SK-N-SH (cell line): ENCODE measurements around the gene AGAP2. TPM values are rescaled to one million over a fixed set of nuclear protein-coding genes. Genes with fewer than 3 reads are reported as not detected.

Experiments
- CTCF ChIA-PET: fragments of 300-600, 350-600 bp; formaldehyde crosslinking; extraction: SDS; loops from one replicate; lab custom pipeline; 2021; lab: Yijun Ruan, JAX
- POLR2A ChIA-PET: fragments of 350-600 bp; sonication (Branson Sonifier 250); formaldehyde crosslinking; extraction: SDS; loops from one replicate; lab custom pipeline; 2020; ENCODE audit warnings: antibody characterized with exemption, inconsistent platforms; lab: Yijun Ruan, JAX
- DNase-seq: peaks from one replicate; pipeline ENCODE4 v3.0.0; 2012
- H2AFZ ChIP-seq: fragments of 200-600 bp; sonication (generic); 2 replicates; pipeline ENCODE4 v1.8.1; 2016; ENCODE audit warnings: antibody characterized with exemption, mild to moderate bottlenecking, low read depth
- H3F3A ChIP-seq: fragments of 200-600 bp; sonication (generic); replicated peaks from 2 replicates; pipeline ENCODE3; 2016; ENCODE audit warnings: antibody characterized with exemption, mild to moderate bottlenecking; ENCODE audit not compliant: insufficient read depth
- H3K27ac ChIP-seq, 2 experiments: fragments of 200-500 bp in 1 of 2; fragments of 200-600 bp in 1 of 2; sonication (Bioruptor generic) in 1 of 2; sonication (generic), shearing (Covaris generic) in 1 of 2; 2 replicates each; pipeline versions ENCODE4 v1.5.1 to v1.6.1; 2014 to 2016; ENCODE audit warnings: low read depth in 2 of 2, inconsistent platforms in 1 of 2, low read length in 1 of 2, mild to moderate bottlenecking in 1 of 2, mixed read lengths in 1 of 2
- H3K27me3 ChIP-seq: fragments of 200-600 bp; sonication (generic), shearing (Covaris generic); 2 replicates; pipeline ENCODE4 v1.6.1; 2016; ENCODE audit warnings: mixed run types; ENCODE audit not compliant: insufficient read depth
- H3K36me3 ChIP-seq, 2 experiments: fragments of 200-500 bp in 1 of 2; fragments of 200-600 bp in 1 of 2; sonication (Bioruptor generic) in 1 of 2; sonication (generic) in 1 of 2; replicated peaks in 1 of 2; 2 replicates each; pipeline versions ENCODE3 to v1.5.1; 2014 to 2016; ENCODE audit warnings: low read length in 1 of 2, mild to moderate bottlenecking in 1 of 2; ENCODE audit not compliant: insufficient read depth in 2 of 2, control insufficient read depth in 1 of 2
- H3K4me1 ChIP-seq, 2 experiments: fragments of 200-500 bp in 1 of 2; fragments of 200-600 bp in 1 of 2; sonication (Bioruptor generic) in 1 of 2; sonication (generic), shearing (Covaris generic) in 1 of 2; 2 replicates each; pipeline versions ENCODE4 v1.5.1 to v1.6.1; 2014 to 2016; ENCODE audit warnings: low read depth in 1 of 2, low read length in 1 of 2, mixed run types in 1 of 2; ENCODE audit not compliant: insufficient read depth in 2 of 2, control insufficient read depth in 1 of 2
- H3K4me2 ChIP-seq: fragments of 200-600 bp; sonication (generic), shearing (Covaris generic); 2 replicates; pipeline ENCODE4 v1.6.1; 2017; ENCODE audit warnings: mixed run types
- H3K4me3 ChIP-seq, 2 experiments: fragments of 200-500 bp in 1 of 2; fragments of 200-600 bp in 1 of 2; sonication (Bioruptor generic) in 1 of 2; sonication (generic), shearing (Covaris generic) in 1 of 2; 2 replicates each; pipeline versions ENCODE4 v1.5.1 to v1.8.1; 2014 to 2016; ENCODE audit warnings: low read depth in 2 of 2, inconsistent platforms in 1 of 2, low read length in 1 of 2, mild to moderate bottlenecking in 1 of 2, mixed read lengths in 1 of 2, moderate library complexity in 1 of 2
- H3K79me2 ChIP-seq: fragments of 200-600 bp; sonication (generic); 2 replicates; pipeline ENCODE4 v1.8.1; 2017; ENCODE audit warnings: mild to moderate bottlenecking; ENCODE audit not compliant: insufficient read depth
- H3K9ac ChIP-seq: fragments of 200-600 bp; sonication (generic); 2 replicates; pipeline ENCODE4 v1.6.1; 2017; ENCODE audit warnings: mixed run types
- H3K9me2 ChIP-seq: fragments of 200-600 bp; sonication (generic); 2 replicates; pipeline ENCODE4 v1.6.1; 2017; ENCODE audit warnings: mixed run types
- H3K9me3 ChIP-seq: fragments of 200-600 bp; sonication (generic); 2 replicates; pipeline ENCODE4 v1.6.1; 2017; ENCODE audit warnings: mixed run types, mild to moderate bottlenecking, moderate library complexity
- H4K20me1 ChIP-seq: fragments of 200-600 bp; sonication (generic); 2 replicates; pipeline ENCODE4 v1.6.1; 2017; ENCODE audit warnings: mild to moderate bottlenecking, mixed run types; ENCODE audit not compliant: insufficient read depth
- CHD2 ChIP-seq: fragments of 150-350 bp; IDR thresholded peaks from 2 replicates; pipeline ENCODE4 v1.6.1; 2018; ENCODE audit warnings: low read length; ENCODE audit not compliant: partially characterized antibody
- EZH2phosphoT487 ChIP-seq: fragments of 200-600 bp; sonication (generic); IDR thresholded peaks from 2 replicates; pipeline ENCODE4 v1.6.1; 2017; ENCODE audit warnings: low read depth, mixed run types, mild to moderate bottlenecking, antibody characterized with exemption, moderate library complexity, borderline replicate concordance
- FOSL2 ChIP-seq: IDR thresholded peaks from 2 replicates; pipeline ENCODE4 v1.4.0; 2012; ENCODE audit warnings: low read depth, mild to moderate bottlenecking, moderate library complexity, borderline replicate concordance
- GABPA ChIP-seq: IDR thresholded peaks from 2 replicates; pipeline ENCODE4 v1.4.0; 2012; ENCODE audit warnings: low read depth, mild to moderate bottlenecking
- MEF2A ChIP-seq: IDR thresholded peaks from 2 replicates; pipeline ENCODE4 v1.4.0; 2012; ENCODE audit warnings: low read depth, borderline replicate concordance
- MXI1 ChIP-seq: IDR thresholded peaks from 2 replicates; pipeline ENCODE4 v1.6.1; 2012; ENCODE audit warnings: mild to moderate bottlenecking, low read depth, low read length, improper control_type of control experiment
- NFIC ChIP-seq: IDR thresholded peaks from 2 replicates; pipeline ENCODE4 v1.4.0; 2012; ENCODE audit warnings: borderline replicate concordance
- POLR2AphosphoS5 ChIP-seq: IDR thresholded peaks from 2 replicates; pipeline ENCODE4 v1.6.1; 2012; ENCODE audit warnings: low read depth, low read length
- RAD21 ChIP-seq: IDR thresholded peaks from 2 replicates; pipeline ENCODE4 v1.6.1; 2012; ENCODE audit warnings: mild to moderate bottlenecking, low read length
- RCOR1 ChIP-seq: fragments of 150-350 bp; IDR thresholded peaks from 2 replicates; pipeline ENCODE4 v1.6.1; 2017; ENCODE audit warnings: antibody characterized with exemption, low read length
- RXRA ChIP-seq: IDR thresholded peaks from 2 replicates; pipeline ENCODE4 v1.4.0; 2012; ENCODE audit warnings: low read depth, mild to moderate bottlenecking, borderline replicate concordance
- SMC3 ChIP-seq: IDR thresholded peaks from 2 replicates; pipeline ENCODE4 v1.6.1; 2012; ENCODE audit warnings: low read depth, low read length, improper control_type of control experiment
- TAF1 ChIP-seq: IDR thresholded peaks from 2 replicates; pipeline ENCODE4 v1.6.1; 2012; ENCODE audit warnings: low read depth, mild to moderate bottlenecking, low read length, moderate library complexity, borderline replicate concordance
- TCF12 ChIP-seq: IDR thresholded peaks from 2 replicates; pipeline ENCODE4 v1.4.0; 2012
- TEAD4 ChIP-seq: IDR thresholded peaks from 2 replicates; pipeline ENCODE4 v1.4.0; 2012; ENCODE audit warnings: mild to moderate bottlenecking, borderline replicate concordance; ENCODE audit not compliant: insufficient read depth
- WGBS: methylation state at CpG from one replicate; pipeline ENCODE4 v1.1.6; 2017; ENCODE audit warnings: low lambda C conversion rate; 5-methylcytosine and 5-hydroxymethylcytosine counted together
- polyA plus RNA-seq, 3 experiments: library from polyadenylated mRNA; depleted of rRNA; stranded (reverse); fragments of >200 nt; gene quantifications; 2 replicates each; pipeline ENCODE4 v1.2.3, GENCODE V29; 2012
- TF ChIP-seq, protein P1 (sequence below): fragments of 150-350 bp; IDR thresholded peaks from 2 replicates; pipeline ENCODE4 v1.6.1; 2017; ENCODE audit warnings: antibody characterized with exemption, low read length, low read depth, borderline replicate concordance
- TF ChIP-seq, protein P2 (sequence below): IDR thresholded peaks from 2 replicates; pipeline ENCODE4 v1.6.1; 2012; ENCODE audit warnings: mild to moderate bottlenecking, low read depth, low read length, moderate library complexity
- TF ChIP-seq, protein P3 (sequence below): fragments of 200-600 bp; sonication (generic); IDR thresholded peaks from 2 replicates; pipeline ENCODE4 v1.6.1; 2017; ENCODE audit warnings: antibody characterized with exemption, mild to moderate bottlenecking, moderate library complexity
- TF ChIP-seq, protein P4 (sequence below): IDR thresholded peaks from 2 replicates; pipeline ENCODE4 v1.4.0; 2012; ENCODE audit warnings: low read depth, borderline replicate concordance
- TF ChIP-seq, protein P5 (sequence below): IDR thresholded peaks from 2 replicates; pipeline ENCODE4; 2012

The AGAP2 gene
- polyA plus RNA-seq, 1 of the 3 experiments (the other 2 are of a cell fraction) = 5.2 TPM

DNA sequence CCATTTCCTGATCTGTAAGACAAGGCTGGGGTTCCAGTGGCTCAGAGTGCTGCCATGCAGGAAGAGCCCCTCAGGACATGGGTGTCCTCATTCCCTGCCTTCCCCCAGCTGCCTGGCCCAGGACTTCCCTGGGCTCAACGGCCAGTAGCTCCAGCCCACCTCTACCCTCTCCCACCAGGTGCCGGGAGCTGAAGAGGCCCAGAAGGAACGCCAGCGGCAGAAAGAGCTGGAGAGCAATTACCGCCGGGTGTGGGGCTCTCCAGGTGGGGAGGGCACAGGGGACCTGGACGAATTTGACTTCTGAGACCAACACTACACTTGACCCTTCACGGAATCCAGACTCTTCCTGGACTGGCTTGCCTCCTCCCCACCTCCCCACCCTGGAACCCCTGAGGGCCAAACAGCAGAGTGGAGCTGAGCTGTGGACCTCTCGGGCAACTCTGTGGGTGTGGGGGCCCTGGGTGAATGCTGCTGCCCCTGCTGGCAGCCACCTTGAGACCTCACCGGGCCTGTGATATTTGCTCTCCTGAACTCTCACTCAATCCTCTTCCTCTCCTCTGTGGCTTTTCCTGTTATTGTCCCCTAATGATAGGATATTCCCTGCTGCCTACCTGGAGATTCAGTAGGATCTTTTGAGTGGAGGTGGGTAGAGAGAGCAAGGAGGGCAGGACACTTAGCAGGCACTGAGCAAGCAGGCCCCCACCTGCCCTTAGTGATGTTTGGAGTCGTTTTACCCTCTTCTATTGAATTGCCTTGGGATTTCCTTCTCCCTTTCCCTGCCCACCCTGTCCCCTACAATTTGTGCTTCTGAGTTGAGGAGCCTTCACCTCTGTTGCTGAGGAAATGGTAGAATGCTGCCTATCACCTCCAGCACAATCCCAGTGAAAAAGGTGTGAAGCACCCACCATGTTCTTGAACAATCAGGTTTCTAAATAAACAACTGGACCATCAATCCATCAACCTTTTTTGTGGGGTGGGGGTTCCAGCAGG is 17.6 kb downstream of the AGAP2 start:
- 86% methylated on average over 10 of the region's 11 CpGs for WGBS
- Histone ChIP-seq H2AFZ (no peak overlapping the region), H3K27ac (no peak overlapping the region), H3K4me2 (no peak overlapping the region), H3K79me2 (no peaks in the 10 kb centered on the region), H3K27me3 (no peaks in the 10 kb centered on the region), H3F3A (peaks cover 7% of the 10 kb centered on the region), H4K20me1 (no peaks in the 10 kb centered on the region), H3K36me3 (peaks cover under 1 to 43% of the 10 kb centered on the region in 2 experiments), H3K9me2 (no peaks in the 10 kb centered on the region), H3K4me3 (no peak overlapping the region), H3K4me1 (peaks cover 0 to 3% of the 10 kb centered on the region in 2 experiments; a peak in 1 of 4 replicates), H3K9ac (no peak overlapping the region), H3K9me3 (no peaks in the 10 kb centered on the region)
- TF ChIP-seq TCF12 (no peak), MEF2A (no peak), NFIC (no peak), MXI1 (no peak), FOSL2 (no peak), RAD21 (no peak), RCOR1 (no peak), TEAD4 (no peak), RXRA (no peak), GABPA (no peak), POLR2AphosphoS5 (no peak), SMC3 (no peak), TAF1 (no peak), CHD2 (no peak), EZH2phosphoT487 (no peak)
- TF ChIP-seq, protein P1, sequence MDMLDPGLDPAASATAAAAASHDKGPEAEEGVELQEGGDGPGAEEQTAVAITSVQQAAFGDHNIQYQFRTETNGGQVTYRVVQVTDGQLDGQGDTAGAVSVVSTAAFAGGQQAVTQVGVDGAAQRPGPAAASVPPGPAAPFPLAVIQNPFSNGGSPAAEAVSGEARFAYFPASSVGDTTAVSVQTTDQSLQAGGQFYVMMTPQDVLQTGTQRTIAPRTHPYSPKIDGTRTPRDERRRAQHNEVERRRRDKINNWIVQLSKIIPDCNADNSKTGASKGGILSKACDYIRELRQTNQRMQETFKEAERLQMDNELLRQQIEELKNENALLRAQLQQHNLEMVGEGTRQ = no peak
- TF ChIP-seq, protein P2, sequence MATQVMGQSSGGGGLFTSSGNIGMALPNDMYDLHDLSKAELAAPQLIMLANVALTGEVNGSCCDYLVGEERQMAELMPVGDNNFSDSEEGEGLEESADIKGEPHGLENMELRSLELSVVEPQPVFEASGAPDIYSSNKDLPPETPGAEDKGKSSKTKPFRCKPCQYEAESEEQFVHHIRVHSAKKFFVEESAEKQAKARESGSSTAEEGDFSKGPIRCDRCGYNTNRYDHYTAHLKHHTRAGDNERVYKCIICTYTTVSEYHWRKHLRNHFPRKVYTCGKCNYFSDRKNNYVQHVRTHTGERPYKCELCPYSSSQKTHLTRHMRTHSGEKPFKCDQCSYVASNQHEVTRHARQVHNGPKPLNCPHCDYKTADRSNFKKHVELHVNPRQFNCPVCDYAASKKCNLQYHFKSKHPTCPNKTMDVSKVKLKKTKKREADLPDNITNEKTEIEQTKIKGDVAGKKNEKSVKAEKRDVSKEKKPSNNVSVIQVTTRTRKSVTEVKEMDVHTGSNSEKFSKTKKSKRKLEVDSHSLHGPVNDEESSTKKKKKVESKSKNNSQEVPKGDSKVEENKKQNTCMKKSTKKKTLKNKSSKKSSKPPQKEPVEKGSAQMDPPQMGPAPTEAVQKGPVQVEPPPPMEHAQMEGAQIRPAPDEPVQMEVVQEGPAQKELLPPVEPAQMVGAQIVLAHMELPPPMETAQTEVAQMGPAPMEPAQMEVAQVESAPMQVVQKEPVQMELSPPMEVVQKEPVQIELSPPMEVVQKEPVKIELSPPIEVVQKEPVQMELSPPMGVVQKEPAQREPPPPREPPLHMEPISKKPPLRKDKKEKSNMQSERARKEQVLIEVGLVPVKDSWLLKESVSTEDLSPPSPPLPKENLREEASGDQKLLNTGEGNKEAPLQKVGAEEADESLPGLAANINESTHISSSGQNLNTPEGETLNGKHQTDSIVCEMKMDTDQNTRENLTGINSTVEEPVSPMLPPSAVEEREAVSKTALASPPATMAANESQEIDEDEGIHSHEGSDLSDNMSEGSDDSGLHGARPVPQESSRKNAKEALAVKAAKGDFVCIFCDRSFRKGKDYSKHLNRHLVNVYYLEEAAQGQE = no peak
- TF ChIP-seq, protein P3, sequence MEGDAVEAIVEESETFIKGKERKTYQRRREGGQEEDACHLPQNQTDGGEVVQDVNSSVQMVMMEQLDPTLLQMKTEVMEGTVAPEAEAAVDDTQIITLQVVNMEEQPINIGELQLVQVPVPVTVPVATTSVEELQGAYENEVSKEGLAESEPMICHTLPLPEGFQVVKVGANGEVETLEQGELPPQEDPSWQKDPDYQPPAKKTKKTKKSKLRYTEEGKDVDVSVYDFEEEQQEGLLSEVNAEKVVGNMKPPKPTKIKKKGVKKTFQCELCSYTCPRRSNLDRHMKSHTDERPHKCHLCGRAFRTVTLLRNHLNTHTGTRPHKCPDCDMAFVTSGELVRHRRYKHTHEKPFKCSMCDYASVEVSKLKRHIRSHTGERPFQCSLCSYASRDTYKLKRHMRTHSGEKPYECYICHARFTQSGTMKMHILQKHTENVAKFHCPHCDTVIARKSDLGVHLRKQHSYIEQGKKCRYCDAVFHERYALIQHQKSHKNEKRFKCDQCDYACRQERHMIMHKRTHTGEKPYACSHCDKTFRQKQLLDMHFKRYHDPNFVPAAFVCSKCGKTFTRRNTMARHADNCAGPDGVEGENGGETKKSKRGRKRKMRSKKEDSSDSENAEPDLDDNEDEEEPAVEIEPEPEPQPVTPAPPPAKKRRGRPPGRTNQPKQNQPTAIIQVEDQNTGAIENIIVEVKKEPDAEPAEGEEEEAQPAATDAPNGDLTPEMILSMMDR = no peak
- TF ChIP-seq, protein P4, sequence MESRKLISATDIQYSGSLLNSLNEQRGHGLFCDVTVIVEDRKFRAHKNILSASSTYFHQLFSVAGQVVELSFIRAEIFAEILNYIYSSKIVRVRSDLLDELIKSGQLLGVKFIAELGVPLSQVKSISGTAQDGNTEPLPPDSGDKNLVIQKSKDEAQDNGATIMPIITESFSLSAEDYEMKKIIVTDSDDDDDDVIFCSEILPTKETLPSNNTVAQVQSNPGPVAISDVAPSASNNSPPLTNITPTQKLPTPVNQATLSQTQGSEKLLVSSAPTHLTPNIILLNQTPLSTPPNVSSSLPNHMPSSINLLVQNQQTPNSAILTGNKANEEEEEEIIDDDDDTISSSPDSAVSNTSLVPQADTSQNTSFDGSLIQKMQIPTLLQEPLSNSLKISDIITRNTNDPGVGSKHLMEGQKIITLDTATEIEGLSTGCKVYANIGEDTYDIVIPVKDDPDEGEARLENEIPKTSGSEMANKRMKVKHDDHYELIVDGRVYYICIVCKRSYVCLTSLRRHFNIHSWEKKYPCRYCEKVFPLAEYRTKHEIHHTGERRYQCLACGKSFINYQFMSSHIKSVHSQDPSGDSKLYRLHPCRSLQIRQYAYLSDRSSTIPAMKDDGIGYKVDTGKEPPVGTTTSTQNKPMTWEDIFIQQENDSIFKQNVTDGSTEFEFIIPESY = no peak
- TF ChIP-seq, protein P5, sequence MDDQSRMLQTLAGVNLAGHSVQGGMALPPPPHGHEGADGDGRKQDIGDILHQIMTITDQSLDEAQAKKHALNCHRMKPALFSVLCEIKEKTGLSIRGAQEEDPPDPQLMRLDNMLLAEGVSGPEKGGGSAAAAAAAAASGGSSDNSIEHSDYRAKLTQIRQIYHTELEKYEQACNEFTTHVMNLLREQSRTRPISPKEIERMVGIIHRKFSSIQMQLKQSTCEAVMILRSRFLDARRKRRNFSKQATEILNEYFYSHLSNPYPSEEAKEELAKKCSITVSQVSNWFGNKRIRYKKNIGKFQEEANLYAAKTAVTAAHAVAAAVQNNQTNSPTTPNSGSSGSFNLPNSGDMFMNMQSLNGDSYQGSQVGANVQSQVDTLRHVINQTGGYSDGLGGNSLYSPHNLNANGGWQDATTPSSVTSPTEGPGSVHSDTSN = no peak
- ChIA-PET CTCF (interaction anchor here (0.7 to 9.4 kb wide), 3 partner anchors 15 to 88 kb away, joined by 3 to 133 read pairs (median 4); partner anchors contain the start of genes AGAP2, B4GALNT1 and OS9), POLR2A (interaction anchor here (1.2 kb wide), 1 partner anchor 11 kb away, joined by 3 read pairs; no protein-coding TSS in a partner anchor)
- DNase-seq = no peak
